ENCODE measurements around the gene PIP5K1B. TPM values are rescaled to one million over a fixed set of nuclear protein-coding genes. Genes with fewer than 3 reads are reported as not detected.

The PIP5K1B gene
- total and polyA plus RNA-seq, 10 of the 15 experiments (the other 5 are each of a cell fraction or from before 2014, with no cell fraction given): 6.8 to 16.3 (median 10.6) TPM

GRCh38 chr9:68733021-68733405 is 28.0 kb downstream of the PIP5K1B start:
- no peaks in the 10 kb centered on the region for H3K9me3 ChIP-seq (replicated peaks; ENCODE audit: control insufficient read depth, insufficient read depth, low read length)
- FAIRE-seq (no peak), DNase-seq (ENCODE audit: low read depth, low spot score) (no peak), ATAC-seq (no peak)
- H2AFZ ChIP-seq (ENCODE audit: control insufficient read depth, low read depth, low read length): no peak overlapping the region
- WGBS (ENCODE audit: insufficient coverage, insufficient replicate concordance, low lambda C conversion rate, missing lambda C conversion rate): 68% methylated on average over 5 of the region's 5 CpGs
- no peaks in the 10 kb centered on the region; a peak in 2 of 4 replicates for H3K36me3 ChIP-seq (ENCODE audit: control insufficient read depth in 2 of 2, insufficient read depth in 2 of 2, low read length in 1 of 2)
- no peak overlapping the region for H3K9ac ChIP-seq (ENCODE audit: control insufficient read depth, insufficient read depth, low read length)
- CTCF ChIA-PET: no interaction called here
- RAD21 ChIA-PET (ENCODE audit: unreplicated experiment): no interaction called here
- no TSS peak for BruUV-seq (replicated peaks)
- in situ Hi-C loops (cut with MboI) (no loop called here), intact Hi-C loops (cut with micrococcal nuclease; ENCODE audit: unreplicated experiment) (no loop called here)
- H3K4me1 ChIP-seq (ENCODE audit: control insufficient read depth, insufficient read depth, low read length): no peaks in the 10 kb centered on the region
- no peaks in the 10 kb centered on the region for H3K27me3 ChIP-seq (replicated peaks in 1 of 2; ENCODE audit: control insufficient read depth in 2 of 2, insufficient read depth in 2 of 2, low read length in 1 of 2)
- no peaks in the 10 kb centered on the region; the same call in none of the 2 replicates for H3K79me2 ChIP-seq (ENCODE audit: control insufficient read depth, insufficient read depth, low read length)
- no peak overlapping the region for H3K4me3 ChIP-seq
- TF ChIP-seq E2F4 (IDR thresholded peaks at IDR 0.05; ENCODE audit: low read depth, low read length): no peak
- no peaks in the 10 kb centered on the region; the same call in 1 of the 2 replicates for H4K20me1 ChIP-seq (ENCODE audit: control insufficient read depth, insufficient read depth)
- POLR2A ChIA-PET: no interaction called here
- H3K27ac ChIP-seq (ENCODE audit: control insufficient read depth, insufficient read depth): no peak overlapping the region
- SMC1A ChIA-PET (ENCODE audit: uncharacterized antibody, unreplicated experiment): no interaction called here
- H3K4me2 ChIP-seq (ENCODE audit: control insufficient read depth, insufficient read depth): no peak overlapping the region

- Histone ChIP-seq H3K9me3 (replicated peaks; ENCODE audit: control insufficient read depth, insufficient read depth, low read length) (no peaks in the 10 kb centered on the region), H3K4me1 (ENCODE audit: control insufficient read depth, insufficient read depth, low read length) (no peaks in the 10 kb centered on the region), H3K9ac (ENCODE audit: control insufficient read depth, insufficient read depth, low read length) (no peak overlapping the region), H3K4me3 (no peak overlapping the region), H3K27me3 (replicated peaks in 1 of 2; ENCODE audit: control insufficient read depth in 2 of 2, insufficient read depth in 2 of 2, low read length in 1 of 2) (no peaks in the 10 kb centered on the region), H2AFZ (ENCODE audit: control insufficient read depth, low read depth, low read length) (no peak overlapping the region), H4K20me1 (ENCODE audit: control insufficient read depth, insufficient read depth) (no peaks in the 10 kb centered on the region), H3K4me2 (ENCODE audit: control insufficient read depth, insufficient read depth) (no peak overlapping the region), H3K79me2 (ENCODE audit: control insufficient read depth, insufficient read depth, low read length) (no peaks in the 10 kb centered on the region), H3K36me3 (ENCODE audit: control insufficient read depth in 2 of 2, insufficient read depth in 2 of 2, low read length in 1 of 2) (no peaks in the 10 kb centered on the region), H3K27ac (ENCODE audit: control insufficient read depth, insufficient read depth) (no peak overlapping the region)
- ATAC-seq: no peak
- BruUV-seq (replicated peaks): no TSS peak
- ChIA-PET RAD21 (ENCODE audit: unreplicated experiment) (no interaction called here), CTCF (no interaction called here), SMC1A (ENCODE audit: uncharacterized antibody, unreplicated experiment) (no interaction called here), POLR2A (no interaction called here)
- intact Hi-C loops (cut with micrococcal nuclease; ENCODE audit: unreplicated experiment) (no loop called here), in situ Hi-C loops (cut with MboI) (no loop called here)
- 96% methylated on average over 3 of the region's 3 CpGs for WGBS (ENCODE audit: insufficient coverage, insufficient replicate concordance, low lambda C conversion rate, missing lambda C conversion rate)
- FAIRE-seq: no peak
- DNase-seq (ENCODE audit: low read depth, low spot score): no peak
- TF ChIP-seq NFXL1 (IDR thresholded peaks at IDR 0.05; ENCODE audit: borderline replicate concordance) (no peak), CEBPB (IDR thresholded peaks at IDR 0.05; ENCODE audit: borderline replicate concordance in 1 of 2, low read depth in 2 of 2, low read length in 2 of 2) (no peak), E4F1 (IDR thresholded peaks at IDR 0.05; ENCODE audit: borderline replicate concordance, partially characterized antibody) (no peak), ZNF24 (IDR thresholded peaks at IDR 0.05) (no peak), STAT1 (conservative IDR thresholded peaks at IDR 0.05) (no peak), IRF3 (IDR thresholded peaks at IDR 0.05) (no peak), NFYB (IDR thresholded peaks at IDR 0.05; ENCODE audit: insufficient read depth, low read depth, low read length) (no peak), E2F8 (IDR thresholded peaks at IDR 0.05; ENCODE audit: low read depth, partially characterized antibody) (no peak), RCOR1 (conservative IDR thresholded peaks at IDR 0.05; ENCODE audit: low read depth, low read length) (no peak), NBN (IDR thresholded peaks at IDR 0.05) (no peak)
These were observed 33.3 kb downstream of the PIP5K1B start for GRCh38 chr9:68738358-68738757.
